NCI-H524 treated with DMSO at 0.1 percent for 48 hours (cell line): ENCODE data around the gene PFKP.
"Not testable (repeated sequence)": the region's sequence is repeated elsewhere in the genome, so short reads cannot be mapped to it uniquely, and the experiment has no call there.

Experiments used
- DNase-seq: peaks from one replicate; lab custom pipeline; 2025; lab: John Stamatoyannopoulos, UW

Gene PFKP

DNA sequence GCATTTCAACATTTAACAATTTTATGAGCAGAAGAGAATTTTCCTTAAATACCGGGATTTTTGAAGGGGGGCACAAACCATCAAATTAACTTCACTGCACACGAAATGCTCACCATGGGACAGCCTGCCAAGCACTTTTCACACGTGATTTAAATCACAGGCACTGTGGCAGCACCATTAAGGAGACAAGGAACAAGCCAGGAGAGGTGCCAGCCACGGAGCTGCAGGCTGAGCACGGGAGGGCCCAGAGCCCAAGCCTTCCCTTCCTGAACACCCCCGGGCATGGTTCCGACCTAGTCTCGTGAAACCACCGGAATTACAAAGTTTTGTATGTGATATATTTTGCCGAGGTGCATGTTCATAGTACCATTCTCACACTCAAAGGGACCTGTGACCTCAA, 91.8 kb downstream of the PFKP start:
- DNase-seq: no peak

GRCh38 chr10:3162533-3162932, 95.2 kb downstream of the PFKP start:
- DNase-seq: no peak

DNA sequence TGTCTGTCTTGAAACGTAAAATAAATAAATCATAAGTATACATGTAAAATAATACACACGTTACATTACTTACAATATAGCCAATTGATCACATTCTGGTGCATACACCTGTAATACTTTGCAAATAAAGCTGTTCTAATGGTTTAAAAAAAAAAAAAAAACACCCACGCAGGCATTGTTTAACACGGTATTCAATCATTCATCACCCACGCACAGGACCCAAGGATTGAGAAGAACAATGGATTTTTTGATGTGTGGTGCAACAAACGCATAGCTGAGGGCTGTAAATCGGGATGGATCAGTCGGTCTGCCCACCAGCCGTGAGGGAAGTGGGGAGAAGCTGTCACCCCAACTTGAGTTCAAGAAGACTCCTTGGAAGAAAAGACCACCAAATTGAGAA, 96.5 kb downstream of the PFKP start:
- no peak for DNase-seq

DNA sequence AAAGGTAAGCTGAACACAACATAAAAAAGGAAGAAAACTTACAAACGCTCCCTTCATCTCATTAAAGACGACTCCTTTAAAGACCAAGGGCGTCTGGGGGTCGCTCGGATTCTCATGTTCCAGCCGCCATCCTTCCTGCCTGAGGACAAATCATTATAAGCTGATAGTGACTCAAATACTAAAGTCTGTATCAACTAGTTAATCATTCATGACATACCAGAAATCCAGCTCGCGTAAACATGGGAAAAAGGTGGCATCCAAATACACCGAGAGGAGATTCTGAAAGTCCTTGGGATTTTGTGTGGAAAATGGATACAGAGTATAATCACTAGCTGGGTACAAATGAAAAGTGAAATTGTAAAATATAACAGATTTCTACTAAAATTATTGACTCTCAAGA, 97.8 kb downstream of the PFKP start:
- DNase-seq: no peak

GRCh38 chr10:3166496-3167290, 99.3 kb downstream of the PFKP start:
- no peak for DNase-seq

DNA sequence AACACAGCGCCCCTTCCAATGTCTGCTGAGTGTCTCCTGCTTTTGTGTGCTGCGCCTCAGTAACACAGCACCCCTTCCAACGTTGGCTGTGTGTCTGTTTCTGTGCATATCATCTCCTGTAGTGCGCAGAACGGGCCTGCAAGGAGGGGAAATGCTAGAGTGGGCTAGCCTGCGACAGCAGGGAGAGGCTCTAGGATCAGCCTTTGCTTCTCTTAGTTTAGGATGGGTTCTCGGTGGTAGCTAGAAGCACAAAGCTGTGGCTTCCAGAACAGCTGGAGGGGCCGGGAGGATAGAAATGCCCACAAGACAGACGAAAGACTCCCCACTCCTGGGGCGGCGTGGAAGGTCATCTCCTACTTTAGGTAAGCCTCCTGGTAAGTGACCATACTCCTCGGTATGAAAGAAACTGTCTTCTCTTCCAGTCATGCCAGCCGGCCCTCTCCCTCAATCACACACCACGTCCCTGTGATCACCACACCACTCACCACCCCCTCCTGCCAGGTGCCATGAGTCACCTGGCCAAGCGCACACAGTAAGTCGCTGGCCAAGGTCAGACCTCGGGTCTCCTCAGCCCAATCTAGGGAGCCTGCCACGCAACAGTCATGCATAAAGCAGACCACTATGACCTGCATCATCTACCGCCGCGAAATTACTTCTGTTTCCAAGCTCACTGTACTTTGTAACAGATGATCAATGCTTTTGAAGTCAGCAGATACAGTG, 100.4 kb downstream of the PFKP start:
- no peak for DNase-seq

DNA sequence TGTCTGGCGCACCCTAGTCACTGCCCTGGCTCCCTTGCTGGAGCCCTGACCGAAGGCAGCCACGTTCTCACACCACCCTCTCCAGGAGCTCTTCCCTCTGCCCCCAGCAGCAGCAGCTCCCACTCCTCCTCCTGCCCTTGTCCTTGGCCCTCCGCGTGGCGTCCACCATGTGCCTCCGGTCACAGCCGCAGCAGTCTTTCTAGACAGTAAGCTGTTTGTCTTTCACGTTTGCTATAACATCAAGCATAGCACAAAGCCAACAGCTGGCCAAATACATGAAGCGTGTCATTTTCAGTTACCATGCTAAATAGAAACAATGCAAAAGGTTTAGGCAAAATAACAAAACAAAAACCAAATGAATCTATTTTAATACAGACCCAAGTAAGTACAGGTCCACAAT, 101.9 kb downstream of the PFKP start:
- no peak for DNase-seq

DNA sequence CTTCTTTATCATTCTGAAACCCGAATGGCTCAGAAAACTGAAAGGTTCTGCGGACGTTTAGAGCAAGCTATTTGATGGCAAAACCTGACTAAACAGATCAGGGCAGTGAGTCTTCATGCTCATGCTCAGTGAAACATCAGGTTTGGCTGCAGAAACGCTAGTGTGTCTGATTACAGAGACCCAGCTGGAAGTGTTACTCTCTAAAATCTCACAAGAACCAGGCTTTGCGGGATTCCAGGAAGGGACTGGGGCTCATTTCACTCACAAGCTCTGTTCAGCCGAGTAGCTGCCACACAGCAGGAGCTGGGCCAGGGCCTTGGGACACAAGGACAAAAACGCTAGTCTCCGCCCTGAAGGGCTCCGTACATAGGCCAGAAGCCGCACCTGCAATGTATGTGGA, 102.3 kb downstream of the PFKP start:
- DNase-seq: no peak

DNA sequence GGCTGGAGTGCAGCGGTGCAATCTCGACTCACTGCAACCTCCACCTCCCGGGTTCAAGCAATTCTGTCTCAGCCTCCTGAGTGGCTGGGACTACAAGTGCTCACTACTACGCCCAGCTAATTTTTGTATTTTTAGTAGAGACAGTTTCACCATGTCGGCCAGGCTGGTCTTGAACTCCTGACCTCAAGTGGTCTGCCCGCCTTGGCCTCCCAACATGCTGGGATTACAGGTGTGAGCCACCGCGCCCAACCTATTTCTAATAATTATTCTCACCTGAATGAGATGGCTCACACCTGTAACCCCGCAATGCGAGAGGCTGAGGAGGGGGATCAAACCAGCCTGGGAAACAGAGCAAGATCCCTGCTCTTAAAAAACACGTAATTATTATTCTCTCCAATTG, 104.1 kb downstream of the PFKP start:
- not testable (repeated sequence) for DNase-seq

DNA sequence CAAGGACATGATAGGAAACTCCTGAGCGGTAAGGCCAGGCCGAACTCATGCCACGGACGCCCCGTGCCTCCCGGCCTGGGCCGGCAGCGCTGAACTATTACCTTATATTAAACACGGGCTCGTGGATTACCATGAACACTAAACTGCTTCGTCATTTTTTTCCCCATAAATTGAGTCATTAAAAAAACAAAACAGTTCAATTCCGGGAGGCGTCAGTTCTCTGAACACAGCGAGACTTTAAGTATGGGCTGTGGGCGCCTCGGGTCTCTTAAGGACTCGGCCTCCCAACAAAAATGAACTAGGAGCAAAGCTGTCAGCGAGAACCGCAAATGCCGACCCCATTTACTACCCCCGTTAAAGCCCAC, 104.7 kb downstream of the PFKP start:
- no peak for DNase-seq

- peak; percentile 40 for DNase-seq
Observed at GRCh38 chr10:3172446-3173170, 105.3 kb downstream of the PFKP start, which contains the start of gene PITRM1. Gene PITRM1 (minus strand): TSS chr10:3172782. CDS start chr10:3172772, 10 bp downstream.

DNA sequence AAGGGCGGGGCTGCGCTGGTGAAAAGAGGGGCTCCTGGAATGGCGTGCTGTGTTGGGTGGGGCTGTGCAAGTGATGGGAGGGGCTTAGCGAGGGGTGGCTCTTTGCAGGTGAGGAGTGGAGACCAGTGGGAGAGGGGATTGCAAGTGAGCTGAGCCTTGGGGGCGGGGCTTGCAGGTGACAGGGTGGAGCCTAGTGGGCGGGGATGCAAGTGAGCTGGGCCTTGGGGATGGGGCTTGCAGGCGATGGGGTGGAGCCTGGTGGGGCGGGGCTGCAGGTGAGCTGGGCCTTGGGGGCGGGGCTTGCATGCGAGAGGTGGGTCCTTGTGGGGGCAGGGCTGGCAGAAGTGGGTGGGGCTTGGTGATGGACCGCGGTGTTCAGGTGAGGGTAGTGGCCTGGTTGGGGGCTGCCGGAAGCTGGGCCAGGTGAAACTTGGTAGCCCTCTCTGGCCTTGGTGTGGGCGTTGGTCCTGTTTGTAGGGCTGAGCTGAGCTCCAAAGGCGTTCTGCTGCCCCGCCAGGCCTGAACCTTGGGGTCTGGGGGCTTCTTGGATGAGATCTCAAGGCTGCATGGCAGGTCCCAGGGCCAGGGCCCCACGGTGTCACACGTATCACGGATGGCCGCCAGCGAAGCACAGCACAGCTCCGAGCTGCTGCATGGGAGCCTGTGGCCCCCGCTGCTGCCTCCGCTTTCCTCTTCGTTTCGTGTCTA, 106.0 kb downstream of the PFKP start:
- DNase-seq: no peak

- no peak for DNase-seq
Observed at GRCh38 chr10:3178042-3178441, 110.7 kb downstream of the PFKP start.

DNA sequence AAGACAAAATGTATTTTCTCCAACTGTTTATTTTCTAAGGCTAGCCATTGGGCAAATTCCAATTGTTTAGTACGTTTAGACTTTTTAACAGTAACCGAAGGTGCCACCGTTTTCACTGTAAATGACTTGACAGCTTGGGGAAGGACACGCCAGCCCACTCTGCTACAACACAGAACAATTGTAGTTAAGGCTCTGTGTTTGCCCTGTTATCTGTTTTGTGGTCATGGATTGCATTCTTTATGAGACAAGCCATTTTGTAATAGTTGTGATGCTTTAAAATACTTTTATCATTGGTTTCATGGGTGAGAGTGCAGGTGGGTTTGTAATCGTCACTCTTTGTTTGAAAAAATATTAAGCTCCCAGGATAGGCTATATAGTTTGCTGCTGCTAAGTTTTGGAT, 111.8 kb downstream of the PFKP start:
- DNase-seq: no peak

DNA sequence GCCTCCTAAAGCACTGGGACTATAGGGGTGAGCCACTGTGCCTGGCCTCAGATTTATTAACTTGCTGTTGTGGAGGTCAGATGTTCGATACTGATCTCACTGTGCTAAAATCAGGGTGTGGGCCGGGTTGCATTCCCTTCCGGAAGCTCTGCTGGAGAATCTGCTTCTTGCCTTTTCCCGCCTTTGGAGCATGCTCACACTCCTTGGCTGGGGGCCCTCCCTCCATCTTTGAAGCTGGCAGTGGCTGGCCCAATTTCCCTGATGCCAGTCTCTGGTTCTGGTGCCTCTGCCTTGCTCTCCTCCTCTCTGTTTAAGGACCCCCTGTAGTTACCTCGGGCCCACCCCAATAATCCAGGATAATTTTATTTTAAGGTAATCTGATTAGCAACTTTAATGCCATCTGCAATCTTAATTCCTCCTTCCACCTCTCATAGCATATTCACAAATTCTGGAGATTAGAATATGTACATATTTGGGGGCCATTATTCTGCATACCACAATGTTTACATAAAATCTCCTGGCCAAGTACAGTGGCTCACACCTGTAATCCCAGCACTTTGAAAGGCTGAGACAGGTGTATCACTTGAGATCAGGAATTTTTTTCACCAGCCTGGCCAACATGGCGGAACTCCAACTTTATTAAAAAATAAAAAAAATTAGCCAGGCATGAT, 113.1 kb downstream of the PFKP start:
- no peak for DNase-seq

GRCh38 chr10:3185386-3185785, 118.0 kb downstream of the PFKP start:
- DNase-seq: no peak

- no peak for DNase-seq
Observed at GRCh38 chr10:3186368-3186767, 119.0 kb downstream of the PFKP start.
